Measurements from ENCODE around the gene ROBO2.
A peak's percentile ranks its signal among the peaks of the same experiment; 100 is the strongest.

Gene ROBO2

GRCh38 chr3:77191640-77192039, 151.7 kb downstream of the ROBO2 start:
- no peak for DNase-seq

GRCh38 chr3:77195766-77196545, 156.1 kb downstream of the ROBO2 start:
- DNase-seq = no peak

- no peak for DNase-seq
Observed at GRCh38 chr3:77197408-77197807, 157.5 kb downstream of the ROBO2 start.

- no peak for DNase-seq
Observed at GRCh38 chr3:77203851-77204250, 164.0 kb downstream of the ROBO2 start.

DNA sequence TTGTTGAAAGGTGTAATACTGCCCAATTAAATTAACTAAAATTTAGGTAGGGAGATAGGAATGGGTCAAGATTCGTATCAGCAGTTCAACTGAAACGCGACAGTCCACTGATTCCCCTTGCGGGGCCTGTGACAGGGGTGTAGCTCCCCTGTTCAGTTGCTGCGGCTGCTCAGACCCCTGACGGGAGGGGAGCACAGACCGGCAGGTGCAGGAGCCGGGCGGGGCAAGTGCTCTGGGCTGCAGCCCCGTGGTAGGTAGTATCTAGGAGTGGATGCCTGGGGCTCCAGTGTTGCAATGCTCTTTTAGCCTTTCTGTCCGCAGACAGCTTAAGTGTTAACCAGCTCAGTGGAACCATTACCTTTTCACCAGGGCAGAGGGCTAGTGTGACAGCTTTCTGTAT, 164.9 kb downstream of the ROBO2 start:
- DNase-seq = no peak

DNA sequence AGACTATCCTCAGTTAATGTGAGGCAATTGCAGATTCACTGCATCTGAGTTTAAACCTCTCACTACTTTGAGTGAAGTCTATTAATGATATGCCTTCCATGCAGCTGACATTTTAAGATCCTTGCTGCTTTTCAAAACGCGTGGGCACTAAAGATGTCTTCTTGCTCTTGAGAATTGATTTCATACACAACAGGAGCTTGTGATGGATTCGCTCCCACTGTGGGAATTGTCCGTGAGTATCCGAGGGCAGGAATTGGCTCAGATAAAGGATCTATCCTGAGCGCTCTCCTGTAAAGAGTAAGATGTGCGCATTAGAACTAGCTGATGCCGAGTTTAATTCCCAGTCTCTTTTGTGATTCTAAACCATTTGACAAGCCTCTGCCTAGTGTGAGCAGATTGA, 167.9 kb downstream of the ROBO2 start:
- DNase-seq = no peak

- DNase-seq = peak; percentile 28
Observed at GRCh38 chr3:77222701-77223100, 182.8 kb downstream of the ROBO2 start.

GRCh38 chr3:77227567-77227966, 187.7 kb downstream of the ROBO2 start:
- DNase-seq = no peak

DNA sequence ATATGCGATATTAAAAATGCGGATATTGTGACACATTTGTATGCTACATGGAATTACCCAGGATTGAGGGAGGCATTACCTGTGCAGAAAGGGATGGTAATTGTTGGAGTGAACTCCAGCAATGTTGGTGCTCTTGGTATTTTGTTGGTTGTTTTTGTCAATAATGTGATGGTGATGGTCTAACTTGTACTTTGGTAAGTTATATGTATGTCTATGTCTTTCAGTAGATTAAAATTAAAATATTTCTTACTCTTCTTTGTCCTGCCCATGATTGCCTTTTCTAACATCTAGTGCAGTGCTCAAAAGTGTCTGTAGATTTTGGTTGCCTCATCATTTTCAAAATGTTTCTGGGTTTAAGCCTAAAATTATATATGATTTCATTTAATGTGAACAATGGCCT, 192.7 kb downstream of the ROBO2 start:
- DNase-seq = no peak

- no peak for DNase-seq
Observed at GRCh38 chr3:77234004-77234403, 194.1 kb downstream of the ROBO2 start.

- no peak for DNase-seq
Observed at GRCh38 chr3:77236118-77236517, 196.2 kb downstream of the ROBO2 start.

- no peak for DNase-seq
Observed at GRCh38 chr3:77240072-77240650, 200.3 kb downstream of the ROBO2 start.

- DNase-seq = no peak
Observed at GRCh38 chr3:77242371-77242770, 202.5 kb downstream of the ROBO2 start.

- DNase-seq = no peak
Observed at GRCh38 chr3:77244981-77245380, 205.1 kb downstream of the ROBO2 start.

DNA sequence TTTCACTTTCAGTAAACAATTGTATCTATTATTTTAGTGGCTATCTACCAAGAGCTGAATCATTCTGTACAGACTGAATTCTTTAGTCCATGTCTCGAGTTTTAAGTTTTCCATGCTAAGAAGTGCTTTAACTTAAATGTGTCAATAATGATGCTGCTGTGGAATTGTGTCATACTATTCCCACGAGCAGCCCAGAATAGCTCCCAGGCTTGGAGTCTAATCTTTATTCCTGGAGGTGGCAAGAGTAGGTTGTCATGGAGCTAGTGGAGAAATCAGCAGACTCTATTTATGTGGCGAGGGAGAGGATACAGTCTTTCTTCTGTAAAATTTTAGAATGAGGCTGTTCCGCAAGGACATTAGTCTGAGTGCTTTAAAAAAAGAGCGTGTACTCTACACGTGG, 207.2 kb downstream of the ROBO2 start:
- DNase-seq = no peak

- DNase-seq = no peak
Observed at GRCh38 chr3:77247817-77248216, 207.9 kb downstream of the ROBO2 start.

- no peak for DNase-seq
Observed at GRCh38 chr3:77248420-77248819, 208.5 kb downstream of the ROBO2 start.

DNA sequence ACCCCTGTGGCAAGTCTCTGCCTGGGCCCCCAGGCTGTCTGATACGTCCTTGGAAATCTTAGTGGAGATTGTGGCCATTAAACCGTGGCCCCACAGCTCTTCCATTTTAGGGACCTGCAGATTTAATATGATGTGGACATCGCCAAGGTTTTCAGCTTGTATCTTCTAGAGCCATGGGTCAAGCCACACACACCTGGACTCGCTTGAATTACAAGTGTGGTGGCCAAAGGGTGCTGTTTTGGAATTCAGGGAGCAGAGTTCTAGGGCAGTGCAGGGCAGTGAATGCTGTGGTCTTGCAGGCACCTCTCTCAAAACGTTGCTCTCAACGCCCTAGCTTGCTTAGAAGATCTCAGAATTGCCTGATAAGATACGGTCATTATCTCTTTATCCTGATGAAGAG, 211.2 kb downstream of the ROBO2 start:
- DNase-seq = no peak

DNA sequence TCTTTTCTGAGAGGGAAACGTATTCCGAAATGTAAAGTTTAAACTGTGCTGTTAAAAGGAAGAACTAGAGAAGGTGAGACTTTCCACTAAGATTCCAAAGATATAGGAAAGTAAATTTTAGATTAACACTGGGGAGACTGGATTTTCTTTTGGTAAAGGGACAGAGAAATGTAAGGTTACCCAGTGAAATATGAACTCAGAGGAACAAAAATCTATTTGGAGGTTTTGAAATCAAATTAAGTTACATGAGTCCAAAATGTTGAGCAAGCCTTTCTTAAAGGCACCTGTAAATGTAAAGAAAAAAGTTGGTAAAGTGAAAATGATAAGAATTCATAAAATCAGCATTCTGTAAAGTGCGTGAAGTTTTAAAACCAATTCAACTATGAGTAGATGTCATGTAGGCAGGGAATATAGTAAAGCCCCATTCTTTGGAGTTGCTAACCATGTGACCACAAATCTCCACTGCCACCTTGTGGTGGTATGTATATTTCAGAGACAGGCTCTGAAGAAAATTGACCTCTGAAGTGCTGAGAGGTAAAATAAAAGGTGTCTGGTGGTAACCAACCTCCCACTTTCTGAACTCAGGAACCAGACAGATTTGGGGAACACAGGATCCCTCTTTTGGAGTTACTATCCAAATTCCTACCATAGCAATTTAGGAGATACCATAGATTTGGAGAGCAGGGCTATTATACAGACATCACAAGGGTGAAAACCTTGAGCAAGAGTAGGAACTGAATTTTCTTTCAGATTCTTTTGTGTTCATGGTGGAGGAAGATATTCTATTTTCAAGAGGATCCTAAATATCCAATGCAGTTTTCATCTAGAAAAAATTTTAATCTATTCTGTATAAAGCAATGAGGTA, 215.3 kb downstream of the ROBO2 start:
- DNase-seq = peak; percentile 4

GRCh38 chr3:77256584-77257503, 216.9 kb downstream of the ROBO2 start:
- DNase-seq = peak; percentile 67

- no peak for DNase-seq
Observed at GRCh38 chr3:77259694-77260093, 219.8 kb downstream of the ROBO2 start.

DNA sequence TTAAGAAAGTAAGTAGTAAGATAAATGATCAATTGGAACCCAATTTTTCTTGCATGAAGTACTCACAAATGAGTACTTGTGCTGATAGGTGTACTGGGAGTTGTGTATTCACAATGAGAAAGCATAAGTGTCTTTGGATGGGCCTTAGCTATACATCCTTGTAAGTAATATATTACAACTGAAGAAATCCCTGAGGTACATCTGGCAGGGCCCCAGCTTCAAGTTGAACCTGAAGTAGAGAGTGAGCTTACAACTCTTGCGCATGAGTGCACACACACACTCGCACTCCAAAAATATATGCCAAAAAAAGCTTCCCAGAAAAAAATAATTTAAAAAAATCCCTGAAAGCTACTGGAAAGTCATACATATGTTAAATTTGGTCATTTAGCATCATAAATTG, 222.5 kb downstream of the ROBO2 start:
- DNase-seq = no peak

DNA sequence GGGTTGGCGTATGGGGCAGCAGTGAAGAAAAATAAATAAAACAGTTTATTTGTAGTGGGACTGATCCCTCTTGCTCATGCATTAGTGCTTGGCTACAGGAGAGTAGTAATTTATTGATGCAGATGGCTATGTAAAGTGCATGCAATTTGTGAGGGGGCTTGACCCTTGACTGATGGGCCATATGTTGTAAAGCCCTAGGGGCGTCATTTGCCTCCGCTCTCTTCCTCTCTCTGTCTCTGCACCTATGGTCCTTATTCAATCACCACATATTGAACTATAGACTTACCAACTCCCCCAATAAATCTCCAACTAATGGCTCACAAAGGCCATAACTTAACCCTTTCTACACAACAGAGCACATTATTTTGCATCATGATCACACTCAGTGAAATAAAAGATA, 227.7 kb downstream of the ROBO2 start:
- no peak for DNase-seq

All from NCI-H2171 (cell line).